ENCODE measurements around the gene ACSS2.
A peak's percentile ranks its signal among the peaks of the same experiment; 100 is the strongest.

ACSS2 gene

GRCh38 chr20:34915131-34915530, 38.7 kb downstream of the ACSS2 start:
- no peak overlapping the region for H3K9ac ChIP-seq (ENCODE audit: low read length)
- H3K9me3 ChIP-seq (ENCODE audit: insufficient read depth, low read depth, low read length): no peaks in the 10 kb centered on the region
- no peak for DNase-seq
- no peak overlapping the region for H3K14ac ChIP-seq (ENCODE audit: low read length)
- H2AFZ ChIP-seq (ENCODE audit: insufficient read depth, low read length, poor library complexity): no peak overlapping the region
- no peak overlapping the region for H2AK5ac ChIP-seq (ENCODE audit: low read length)
- no peak overlapping the region for H3K23ac ChIP-seq (ENCODE audit: low read length)
- H4K12ac ChIP-seq (ENCODE audit: low read depth, low read length): no peak overlapping the region
- H3K4me3 ChIP-seq (ENCODE audit: low read depth, low read length): no peak overlapping the region
- H3K27ac ChIP-seq (ENCODE audit: low read depth, low read length): no peak overlapping the region
- H3K36me3 ChIP-seq (ENCODE audit: control insufficient read depth in 1 of 2, insufficient read depth in 2 of 2, low read length in 2 of 2): peaks cover 14 to 20% of the 10 kb centered on the region in 2 experiments
- H2BK120ac ChIP-seq (ENCODE audit: insufficient read depth, low read length, poor library complexity): no peak overlapping the region
- no peaks in the 10 kb centered on the region for H3K79me2 ChIP-seq (ENCODE audit: control insufficient read depth, insufficient read depth, low read length, poor library complexity)
- no peak overlapping the region for H4K8ac ChIP-seq (ENCODE audit: low read depth, low read length)
- H2BK12ac ChIP-seq (ENCODE audit: low read length): no peak overlapping the region
- no peaks in the 10 kb centered on the region for H3K4me1 ChIP-seq (ENCODE audit: control insufficient read depth in 1 of 2, insufficient read depth in 2 of 2, low read length in 2 of 2)
- no peak overlapping the region for H3K18ac ChIP-seq (ENCODE audit: low read length)
- H3K27me3 ChIP-seq (ENCODE audit: insufficient read depth, low read length): no peaks in the 10 kb centered on the region
- H3K4me2 ChIP-seq (ENCODE audit: low read length): no peak overlapping the region
- no peak overlapping the region for H3K4ac ChIP-seq (ENCODE audit: low read depth, low read length)
- no peaks in the 10 kb centered on the region for H3K79me1 ChIP-seq (ENCODE audit: low read length)
- WGBS (ENCODE audit: extremely low coverage, insufficient coverage, insufficient read length): no CpG with 5 or more reads among the region's 4 CpGs
- no peak overlapping the region for H4K91ac ChIP-seq (ENCODE audit: low read depth, low read length)
- H2BK5ac ChIP-seq (ENCODE audit: low read depth, low read length, poor library complexity): no peak overlapping the region

DNA sequence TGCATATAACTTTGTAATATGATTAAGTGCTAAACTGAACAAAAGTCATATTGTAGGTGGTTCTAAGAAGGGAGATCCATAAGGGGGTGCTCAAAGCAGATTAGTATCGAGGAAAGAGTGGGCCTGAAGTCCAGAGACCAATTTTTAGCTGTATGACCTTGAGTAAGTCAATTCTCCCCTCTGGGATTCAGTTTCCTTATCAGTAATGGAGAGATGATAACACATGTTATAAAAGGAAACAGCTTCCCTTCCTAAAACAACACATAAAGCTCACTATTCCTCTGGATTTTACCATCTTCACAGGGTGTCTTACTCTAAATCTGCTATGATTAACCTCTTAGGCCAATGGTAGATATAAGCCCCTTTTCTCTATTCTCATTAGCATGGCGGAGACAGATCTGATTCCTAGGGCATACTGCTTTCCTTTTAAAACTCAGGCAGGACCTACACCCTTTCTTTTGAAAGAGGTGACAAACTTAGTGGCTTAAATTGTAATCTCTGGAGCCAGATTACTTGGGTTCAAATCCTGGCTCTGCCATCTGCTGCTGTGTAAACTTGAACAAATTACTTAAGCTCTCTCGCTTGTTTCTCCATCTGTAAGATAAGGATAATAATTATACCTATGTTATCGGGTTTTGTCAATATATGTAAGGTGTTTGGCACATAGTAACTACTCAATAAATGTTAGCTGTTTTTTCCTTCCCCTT, 39.5 kb downstream of the ACSS2 start:
- no peak for DNase-seq
- no peak overlapping the region for H3K23ac ChIP-seq (ENCODE audit: low read length)
- H2BK12ac ChIP-seq (ENCODE audit: low read length): no peak overlapping the region
- H2AK5ac ChIP-seq (ENCODE audit: low read length): no peak overlapping the region
- H2BK5ac ChIP-seq (ENCODE audit: low read depth, low read length, poor library complexity): no peak overlapping the region
- H3K79me2 ChIP-seq (ENCODE audit: control insufficient read depth, insufficient read depth, low read length, poor library complexity): no peaks in the 10 kb centered on the region
- H2AFZ ChIP-seq (ENCODE audit: insufficient read depth, low read length, poor library complexity): no peak overlapping the region
- no peak overlapping the region for H3K18ac ChIP-seq (ENCODE audit: low read length)
- H3K4me3 ChIP-seq (ENCODE audit: low read depth, low read length): no peak overlapping the region
- H3K36me3 ChIP-seq (ENCODE audit: control insufficient read depth in 1 of 2, insufficient read depth in 2 of 2, low read length in 2 of 2): peaks cover 19 to 27% of the 10 kb centered on the region in 2 experiments
- H3K4me1 ChIP-seq (ENCODE audit: control insufficient read depth in 1 of 2, insufficient read depth in 2 of 2, low read length in 2 of 2): no peaks in the 10 kb centered on the region
- no peaks in the 10 kb centered on the region for H3K27me3 ChIP-seq (ENCODE audit: insufficient read depth, low read length)
- H2BK120ac ChIP-seq (ENCODE audit: insufficient read depth, low read length, poor library complexity): no peak overlapping the region
- H3K9me3 ChIP-seq (ENCODE audit: insufficient read depth, low read depth, low read length): no peaks in the 10 kb centered on the region
- no peak overlapping the region for H4K12ac ChIP-seq (ENCODE audit: low read depth, low read length)
- no peak overlapping the region for H3K4me2 ChIP-seq (ENCODE audit: low read length)
- no peak overlapping the region for H3K27ac ChIP-seq (ENCODE audit: low read depth, low read length)
- H3K79me1 ChIP-seq (ENCODE audit: low read length): no peaks in the 10 kb centered on the region
- no peak overlapping the region for H3K14ac ChIP-seq (ENCODE audit: low read length)
- no peak overlapping the region for H4K8ac ChIP-seq (ENCODE audit: low read depth, low read length)
- H3K9ac ChIP-seq (ENCODE audit: low read length): no peak overlapping the region
- H3K4ac ChIP-seq (ENCODE audit: low read depth, low read length): no peak overlapping the region
- no peak overlapping the region for H4K91ac ChIP-seq (ENCODE audit: low read depth, low read length)
- WGBS (ENCODE audit: extremely low coverage, insufficient coverage, insufficient read length): no CpG with 5 or more reads among the region's 4 CpGs

DNA sequence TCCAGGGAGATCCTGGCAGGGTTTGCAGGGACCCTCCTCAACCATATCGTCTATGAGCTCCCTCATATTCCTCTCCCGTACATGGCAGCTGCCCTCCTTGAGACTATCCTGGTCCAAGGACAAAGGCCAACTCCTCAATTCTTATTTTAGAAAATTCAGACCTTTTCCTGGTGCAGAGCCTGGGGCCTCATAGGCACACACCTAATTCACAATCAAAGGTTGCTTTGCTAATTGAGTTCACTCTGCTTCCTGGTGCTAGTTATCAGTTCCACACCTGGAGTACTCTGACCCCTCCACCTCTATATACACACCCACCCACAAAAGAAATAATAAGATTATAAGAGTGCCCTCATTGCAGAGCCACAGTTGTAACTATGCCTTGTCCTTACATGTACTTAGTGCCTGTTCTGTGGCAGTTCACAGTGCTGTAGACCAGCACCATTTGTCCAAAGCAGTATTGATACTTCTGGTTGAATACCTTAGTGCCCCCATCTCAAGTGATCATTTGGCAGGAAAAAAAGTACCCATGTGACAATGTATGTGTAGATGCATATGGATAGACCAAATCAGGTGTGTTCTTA, 40.5 kb downstream of the ACSS2 start:
- Histone ChIP-seq H4K8ac (ENCODE audit: low read depth, low read length) (no peak overlapping the region), H2BK5ac (ENCODE audit: low read depth, low read length, poor library complexity) (no peak overlapping the region), H3K4me1 (ENCODE audit: control insufficient read depth in 1 of 2, insufficient read depth in 2 of 2, low read length in 2 of 2) (no peaks in the 10 kb centered on the region), H2BK120ac (ENCODE audit: insufficient read depth, low read length, poor library complexity) (no peak overlapping the region), H3K79me2 (ENCODE audit: control insufficient read depth, insufficient read depth, low read length, poor library complexity) (no peaks in the 10 kb centered on the region), H3K79me1 (ENCODE audit: low read length) (no peaks in the 10 kb centered on the region), H3K36me3 (ENCODE audit: control insufficient read depth in 1 of 2, insufficient read depth in 2 of 2, low read length in 2 of 2) (peaks cover 28 to 36% of the 10 kb centered on the region in 2 experiments), H3K4ac (ENCODE audit: low read depth, low read length) (no peak overlapping the region), H4K91ac (ENCODE audit: low read depth, low read length) (no peak overlapping the region), H4K12ac (ENCODE audit: low read depth, low read length) (no peak overlapping the region), H3K27me3 (ENCODE audit: insufficient read depth, low read length) (no peaks in the 10 kb centered on the region), H3K4me2 (ENCODE audit: low read length) (no peak overlapping the region), H2AK5ac (ENCODE audit: low read length) (no peak overlapping the region), H3K14ac (ENCODE audit: low read length) (no peak overlapping the region), H3K18ac (ENCODE audit: low read length) (no peak overlapping the region), H3K27ac (ENCODE audit: low read depth, low read length) (no peak overlapping the region), H3K4me3 (ENCODE audit: low read depth, low read length) (no peak overlapping the region), H2AFZ (ENCODE audit: insufficient read depth, low read length, poor library complexity) (no peak overlapping the region), H3K23ac (ENCODE audit: low read length) (no peak overlapping the region), H2BK12ac (ENCODE audit: low read length) (no peak overlapping the region), H3K9me3 (ENCODE audit: insufficient read depth, low read depth, low read length) (peaks cover 2% of the 10 kb centered on the region), H3K9ac (ENCODE audit: low read length) (no peak overlapping the region)
- WGBS (ENCODE audit: extremely low coverage, insufficient coverage, insufficient read length): no CpG with 5 or more reads among the region's 2 CpGs
- DNase-seq: no peak

- Histone ChIP-seq H3K4me2 (ENCODE audit: low read length) (no peak overlapping the region), H3K27me3 (ENCODE audit: insufficient read depth, low read length) (no peaks in the 10 kb centered on the region), H3K4me3 (ENCODE audit: low read depth, low read length) (no peak overlapping the region), H2AK5ac (ENCODE audit: low read length) (no peak overlapping the region), H3K4ac (ENCODE audit: low read depth, low read length) (no peak overlapping the region), H3K9ac (ENCODE audit: low read length) (no peak overlapping the region), H3K4me1 (ENCODE audit: control insufficient read depth in 1 of 2, insufficient read depth in 2 of 2, low read length in 2 of 2) (peaks cover 3 to 5% of the 10 kb centered on the region in 2 experiments), H3K23ac (ENCODE audit: low read length) (no peak overlapping the region), H4K12ac (ENCODE audit: low read depth, low read length) (no peak overlapping the region), H4K91ac (ENCODE audit: low read depth, low read length) (no peak overlapping the region), H2BK12ac (ENCODE audit: low read length) (no peak overlapping the region), H3K18ac (ENCODE audit: low read length) (no peak overlapping the region), H3K79me1 (ENCODE audit: low read length) (no peaks in the 10 kb centered on the region), H3K27ac (ENCODE audit: low read depth, low read length) (no peak overlapping the region), H3K9me3 (ENCODE audit: insufficient read depth, low read depth, low read length) (peaks cover 2% of the 10 kb centered on the region), H2AFZ (ENCODE audit: insufficient read depth, low read length, poor library complexity) (no peak overlapping the region), H3K14ac (ENCODE audit: low read length) (no peak overlapping the region), H3K36me3 (ENCODE audit: control insufficient read depth in 1 of 2, insufficient read depth in 2 of 2, low read length in 2 of 2) (peaks cover 22 to 38% of the 10 kb centered on the region in 2 experiments), H2BK5ac (ENCODE audit: low read depth, low read length, poor library complexity) (no peak overlapping the region), H2BK120ac (ENCODE audit: insufficient read depth, low read length, poor library complexity) (no peak overlapping the region), H4K8ac (ENCODE audit: low read depth, low read length) (no peak overlapping the region), H3K79me2 (ENCODE audit: control insufficient read depth, insufficient read depth, low read length, poor library complexity) (no peaks in the 10 kb centered on the region)
- DNase-seq: peak in 1 of 2 donors; percentile 46
These were observed 43.6 kb downstream of the ACSS2 start for GRCh38 chr20:34920055-34920454.
